GM19463 (cell line): ENCODE measurements around the gene LPIN3.

Source experiments
- ATAC-seq: cut with Tn5 transposase; IDR thresholded peaks from one replicate; pipeline ENCODE4 v1.9.1; 2021; ENCODE audit warnings: mild to moderate bottlenecking, moderate library complexity; ENCODE audit not compliant: unreplicated experiment

Gene LPIN3

GRCh38 chr20:41318271-41318649 is 22.4 kb upstream of the LPIN3 start:
- no peak for ATAC-seq

GRCh38 chr20:41320441-41320840 is 20.2 kb upstream of the LPIN3 start:
- no peak for ATAC-seq

- no peak for ATAC-seq
Measured at GRCh38 chr20:41320976-41321375, 19.6 kb upstream of the LPIN3 start.

GRCh38 chr20:41327178-41327577 is 13.4 kb upstream of the LPIN3 start:
- ATAC-seq, result no peak

GRCh38 chr20:41329435-41330342 is 10.9 kb upstream of the LPIN3 start:
- ATAC-seq, result peak; percentile 82

- no peak for ATAC-seq
Measured at GRCh38 chr20:41330343-41330720, 10.3 kb upstream of the LPIN3 start.

- no peak for ATAC-seq
Measured at GRCh38 chr20:41330941-41331340, 9.7 kb upstream of the LPIN3 start.

GRCh38 chr20:41331731-41332130 is 8.9 kb upstream of the LPIN3 start:
- ATAC-seq, result no peak

- ATAC-seq, result no peak
Measured at GRCh38 chr20:41334036-41334435, 6.6 kb upstream of the LPIN3 start.

- no peak for ATAC-seq
Measured at GRCh38 chr20:41334443-41335421, 5.9 kb upstream of the LPIN3 start.

- ATAC-seq, result no peak
Measured at GRCh38 chr20:41335591-41335990, 5.0 kb upstream of the LPIN3 start.

GRCh38 chr20:41336711-41337492 is 3.7 kb upstream of the LPIN3 start:
- ATAC-seq, result no peak

- peak; percentile 81 for ATAC-seq
Measured at GRCh38 chr20:41339957-41340326, 679 bp upstream of the LPIN3 start.

GRCh38 chr20:41342474-41343464 is 2.1 kb downstream of the LPIN3 start:
- ATAC-seq, result no peak

- ATAC-seq, result no peak
Measured at GRCh38 chr20:41344477-41344876, 3.9 kb downstream of the LPIN3 start.

- no peak for ATAC-seq
Measured at GRCh38 chr20:41344938-41345728, 4.5 kb downstream of the LPIN3 start.

- ATAC-seq, result no peak
Measured at GRCh38 chr20:41345729-41346067, 5.1 kb downstream of the LPIN3 start.

- no peak for ATAC-seq
Measured at GRCh38 chr20:41347523-41348429, 7.2 kb downstream of the LPIN3 start.
